ENCODE measurements around the gene QRSL1.
"Not testable (repeated sequence)": the region's sequence is repeated elsewhere in the genome, so short reads cannot be mapped to it uniquely, and the experiment has no call there.

The QRSL1 gene, protein sequence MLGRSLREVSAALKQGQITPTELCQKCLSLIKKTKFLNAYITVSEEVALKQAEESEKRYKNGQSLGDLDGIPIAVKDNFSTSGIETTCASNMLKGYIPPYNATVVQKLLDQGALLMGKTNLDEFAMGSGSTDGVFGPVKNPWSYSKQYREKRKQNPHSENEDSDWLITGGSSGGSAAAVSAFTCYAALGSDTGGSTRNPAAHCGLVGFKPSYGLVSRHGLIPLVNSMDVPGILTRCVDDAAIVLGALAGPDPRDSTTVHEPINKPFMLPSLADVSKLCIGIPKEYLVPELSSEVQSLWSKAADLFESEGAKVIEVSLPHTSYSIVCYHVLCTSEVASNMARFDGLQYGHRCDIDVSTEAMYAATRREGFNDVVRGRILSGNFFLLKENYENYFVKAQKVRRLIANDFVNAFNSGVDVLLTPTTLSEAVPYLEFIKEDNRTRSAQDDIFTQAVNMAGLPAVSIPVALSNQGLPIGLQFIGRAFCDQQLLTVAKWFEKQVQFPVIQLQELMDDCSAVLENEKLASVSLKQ

DNA sequence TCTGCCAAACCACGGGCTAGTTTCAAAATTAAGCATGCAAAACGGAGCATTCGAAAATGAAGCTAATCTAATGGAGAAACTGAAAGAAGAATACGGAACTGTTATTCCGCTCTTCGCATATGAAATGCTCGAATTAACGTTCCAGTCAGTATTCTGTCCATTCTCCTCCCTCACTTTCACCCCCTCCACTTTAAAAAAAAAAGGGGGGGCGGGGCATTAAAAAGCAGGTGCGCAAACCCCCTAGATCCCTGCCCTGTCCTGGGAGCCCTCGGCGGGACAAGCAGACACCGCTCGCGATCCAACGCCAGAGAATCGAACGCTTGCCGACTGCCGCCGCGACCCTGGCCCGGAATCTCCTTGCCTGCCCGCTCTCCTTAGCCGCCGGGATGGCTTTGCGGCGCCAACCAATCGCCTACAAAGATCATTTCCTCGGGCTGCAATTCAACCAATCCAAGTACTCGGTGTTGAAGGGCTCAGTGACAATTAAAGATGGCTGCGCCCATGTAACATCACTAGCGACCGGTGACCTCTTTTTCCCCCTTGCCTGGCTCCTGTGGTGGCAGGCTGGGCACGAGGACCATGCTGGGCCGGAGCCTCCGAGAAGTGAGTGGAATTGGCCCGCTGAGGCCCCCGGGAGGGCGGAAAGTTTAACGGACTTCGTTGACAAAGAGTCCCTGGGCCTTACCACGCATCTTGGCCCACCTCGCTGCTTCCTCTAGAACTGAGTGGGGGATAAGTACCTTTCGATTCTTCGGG lies at the start of gene QRSL1, which contains the start of gene RTN4IP1:
Gene QRSL1 (plus strand): TSS at position 476 of the 756 bp plus-strand sequence. CDS start 104 bp downstream, at position 580.
Gene RTN4IP1 (minus strand): TSS at position 396 of the 756 bp plus-strand sequence. CDS start 477 bp downstream, outside the sequence.
- DNase-seq (ENCODE audit: low spot score): peak; percentile 96

DNA sequence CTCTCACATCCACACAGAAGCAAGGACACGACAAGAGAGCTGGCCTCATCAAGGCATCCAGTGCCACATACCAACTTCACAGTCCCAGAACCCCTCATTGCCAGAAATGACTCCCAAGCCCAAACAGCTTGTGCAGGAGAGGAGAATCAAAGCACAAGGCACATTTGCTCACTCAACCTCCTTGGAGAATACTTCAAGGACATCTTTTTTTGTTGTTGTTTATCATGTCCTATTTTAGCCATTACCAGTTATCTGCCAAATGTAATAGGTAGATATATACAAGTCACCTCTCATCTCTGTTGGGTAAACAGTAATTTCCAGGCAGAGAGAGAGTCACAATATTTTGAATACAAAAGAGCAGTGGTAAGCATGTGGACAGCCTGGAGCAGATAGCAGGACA lies 47.9 kb upstream of the QRSL1 start:
- no peak for DNase-seq (ENCODE audit: low spot score)

DNA sequence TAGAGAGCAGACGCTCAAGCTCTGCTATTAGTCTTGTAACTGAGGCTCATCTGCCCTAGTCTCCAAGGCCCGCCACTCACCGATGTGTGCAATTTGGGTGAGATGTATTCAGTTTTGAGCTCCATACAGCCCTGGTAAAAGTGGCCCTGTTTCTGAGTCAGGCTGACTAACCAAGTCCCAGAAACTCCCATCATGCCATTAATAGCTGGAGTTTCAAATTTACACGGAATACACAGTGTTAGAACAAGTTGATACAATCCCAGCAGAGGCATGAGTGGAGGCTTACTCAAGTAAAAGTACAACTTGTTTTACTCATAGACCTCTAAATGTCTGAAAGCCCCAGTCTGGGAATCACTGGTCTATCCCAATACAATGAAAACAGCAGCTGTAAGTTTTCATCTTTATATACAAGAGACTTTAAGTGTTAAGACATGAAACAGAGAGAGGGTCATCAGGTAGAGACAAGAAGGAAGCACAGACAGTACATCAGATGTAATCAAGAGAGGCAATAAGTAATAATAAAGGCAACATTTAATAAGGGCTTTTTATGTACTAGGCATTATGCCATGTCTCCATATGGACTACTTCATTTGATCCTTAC lies 42.5 kb upstream of the QRSL1 start:
- no peak for DNase-seq (ENCODE audit: low spot score)

DNA sequence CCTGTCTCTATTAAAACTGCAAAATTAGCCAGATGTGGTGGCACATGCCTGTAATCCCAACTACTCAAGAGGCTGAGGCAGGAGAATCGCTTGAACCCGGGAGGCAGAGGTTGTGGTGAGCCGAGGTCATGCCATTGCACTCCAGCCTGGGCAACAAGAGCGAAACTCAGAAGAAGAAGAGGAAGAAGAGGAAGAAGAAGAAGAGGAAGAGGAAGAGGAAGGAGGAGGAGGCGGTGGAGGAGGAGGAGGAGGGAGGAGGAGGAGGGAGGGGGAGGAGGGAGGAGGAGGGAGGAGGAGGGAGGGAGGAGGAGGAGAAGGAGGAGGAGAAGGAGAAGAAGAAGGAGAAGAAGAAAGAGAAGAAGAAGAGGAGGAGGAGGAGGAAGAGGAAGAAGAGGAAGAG lies 40.4 kb upstream of the QRSL1 start:
- not testable (repeated sequence) for DNase-seq (ENCODE audit: low spot score)

DNA sequence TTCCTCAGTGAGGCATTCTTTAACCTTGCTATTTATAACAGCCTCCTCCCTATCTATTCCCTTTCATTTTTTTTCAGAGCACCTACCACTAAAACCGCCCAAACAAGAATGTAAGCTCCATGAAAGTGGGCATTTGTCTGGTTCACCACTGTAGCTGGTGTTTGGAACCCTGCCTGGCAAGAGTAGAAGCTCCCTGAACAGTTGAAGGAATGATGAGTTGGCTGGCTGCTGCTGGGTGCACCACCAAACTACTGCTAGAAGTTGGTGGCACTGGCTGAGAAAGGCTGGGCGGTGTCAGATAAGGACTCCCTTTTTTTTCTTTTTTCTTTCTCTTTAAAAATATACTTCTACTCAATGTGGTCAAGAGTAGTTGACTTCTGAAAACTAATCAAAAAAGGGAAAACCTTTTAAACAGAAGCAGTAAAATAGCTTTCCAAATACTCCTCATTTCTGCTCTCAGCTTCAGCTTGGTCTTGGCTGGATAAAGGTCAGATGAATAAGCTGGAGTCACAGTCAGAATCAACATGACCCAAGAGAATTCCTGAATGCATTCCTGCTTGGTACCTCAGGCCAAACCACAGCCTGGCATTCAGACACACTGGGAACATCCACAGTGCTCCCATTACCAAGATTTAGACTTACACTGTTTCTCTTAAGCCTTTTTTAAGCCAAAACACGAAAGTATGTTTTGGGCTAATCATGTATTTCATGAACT lies 38.1 kb upstream of the QRSL1 start:
- peak; percentile 86 for DNase-seq (ENCODE audit: low spot score)

DNA sequence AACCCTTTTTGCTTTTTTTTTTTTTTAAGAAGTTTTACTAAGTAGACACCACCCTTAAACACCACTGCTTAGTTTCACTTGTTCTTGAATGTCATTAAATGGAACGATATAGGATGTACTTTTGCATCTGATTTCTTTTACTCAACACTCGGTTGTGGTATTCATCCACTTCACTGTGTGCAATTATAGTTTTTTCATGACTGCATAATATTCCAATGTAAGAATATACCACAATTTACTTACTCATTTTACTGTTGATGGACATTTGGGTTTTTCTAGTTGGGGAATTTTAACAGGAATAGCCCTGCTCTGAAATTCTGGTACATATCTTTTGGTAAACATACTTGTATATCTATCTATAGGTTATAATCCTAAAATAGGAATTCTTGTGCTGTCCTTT lies 29.9 kb upstream of the QRSL1 start:
- no peak for DNase-seq (ENCODE audit: low spot score)

DNA sequence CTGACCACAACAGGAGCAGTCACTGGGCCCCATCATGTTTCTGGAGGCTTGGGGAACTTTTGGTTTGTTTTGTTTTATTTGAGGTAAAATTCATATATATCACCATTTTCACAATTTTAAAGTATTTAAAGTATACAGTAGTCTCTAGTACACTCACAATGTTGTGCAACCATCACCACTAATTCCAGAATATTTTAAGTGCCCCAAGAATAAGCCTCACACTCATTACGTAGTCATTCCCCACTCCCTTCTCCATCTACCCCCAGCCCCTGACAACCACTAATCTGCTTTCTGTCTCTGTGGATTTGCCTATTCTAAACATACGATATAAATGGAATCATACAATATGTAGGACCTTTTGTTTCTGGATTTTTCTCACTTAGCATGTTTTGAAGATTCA lies 29.0 kb upstream of the QRSL1 start:
- DNase-seq (ENCODE audit: low spot score): no peak

DNA sequence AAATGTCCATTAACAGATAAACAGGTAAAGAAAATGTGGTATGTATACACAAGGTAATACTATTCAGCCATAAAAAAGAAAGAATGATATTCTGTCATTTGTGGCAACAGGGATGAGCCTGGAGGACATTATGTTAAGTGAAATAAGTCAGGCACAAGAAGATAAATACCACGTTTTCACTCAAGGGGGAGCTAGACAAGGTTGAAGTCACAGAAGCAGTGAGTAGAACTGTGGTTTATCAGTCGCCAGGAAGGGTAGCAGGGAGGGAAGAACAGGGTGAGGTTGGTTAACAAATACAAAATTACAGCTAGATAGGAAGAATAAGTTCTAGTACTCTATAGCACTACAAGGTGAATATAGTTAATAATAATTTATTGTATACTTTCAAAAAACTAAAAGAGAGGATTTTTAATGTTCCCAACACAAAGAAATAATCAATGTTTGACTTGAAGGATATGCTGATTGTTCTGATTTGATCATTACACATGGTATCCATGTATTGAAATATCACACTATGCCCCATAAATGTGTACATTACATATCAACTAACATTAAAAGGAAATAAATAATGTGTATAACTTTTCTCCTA lies 21.2 kb upstream of the QRSL1 start:
- DNase-seq (ENCODE audit: low spot score): peak; percentile 30

DNA sequence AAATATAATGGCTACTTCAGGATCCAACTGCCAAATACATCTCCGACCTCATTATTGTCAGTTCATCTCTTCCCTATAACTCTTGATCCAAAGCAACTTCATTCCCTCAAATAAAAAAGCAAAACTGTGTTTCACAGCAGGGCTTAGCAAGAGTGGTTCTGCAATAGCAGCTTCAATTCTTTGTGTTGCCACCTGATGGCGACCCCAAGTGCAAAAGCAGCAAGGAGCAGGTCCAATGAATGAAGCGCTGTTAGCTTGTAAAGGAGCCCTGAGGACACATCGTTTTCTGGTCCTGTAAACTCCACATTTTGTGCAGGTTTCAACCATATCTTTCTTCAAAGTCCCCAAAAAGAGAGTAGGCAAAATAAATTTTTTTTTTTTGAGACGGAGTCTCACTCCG lies 19.7 kb upstream of the QRSL1 start:
- no peak for DNase-seq (ENCODE audit: low spot score)

DNA sequence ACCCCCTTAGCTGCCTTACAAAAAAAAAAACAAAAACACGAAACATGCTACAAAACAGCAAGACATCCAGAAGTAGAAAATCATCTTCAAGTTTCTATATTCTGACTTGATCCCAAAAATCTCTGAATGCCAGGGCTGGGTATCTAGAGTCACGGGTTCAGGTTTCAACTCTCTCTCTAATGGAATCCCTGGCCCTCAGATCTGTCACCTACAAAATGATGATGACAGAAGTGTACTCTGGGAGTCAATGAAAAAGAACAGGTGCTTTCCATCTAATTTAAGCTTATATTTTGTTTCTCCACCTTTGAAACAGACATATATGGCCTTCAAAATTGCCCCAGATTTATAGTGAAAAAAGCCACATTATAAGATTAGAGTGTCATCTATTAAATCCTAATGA lies 18.3 kb upstream of the QRSL1 start:
- DNase-seq (ENCODE audit: low spot score): no peak

DNA sequence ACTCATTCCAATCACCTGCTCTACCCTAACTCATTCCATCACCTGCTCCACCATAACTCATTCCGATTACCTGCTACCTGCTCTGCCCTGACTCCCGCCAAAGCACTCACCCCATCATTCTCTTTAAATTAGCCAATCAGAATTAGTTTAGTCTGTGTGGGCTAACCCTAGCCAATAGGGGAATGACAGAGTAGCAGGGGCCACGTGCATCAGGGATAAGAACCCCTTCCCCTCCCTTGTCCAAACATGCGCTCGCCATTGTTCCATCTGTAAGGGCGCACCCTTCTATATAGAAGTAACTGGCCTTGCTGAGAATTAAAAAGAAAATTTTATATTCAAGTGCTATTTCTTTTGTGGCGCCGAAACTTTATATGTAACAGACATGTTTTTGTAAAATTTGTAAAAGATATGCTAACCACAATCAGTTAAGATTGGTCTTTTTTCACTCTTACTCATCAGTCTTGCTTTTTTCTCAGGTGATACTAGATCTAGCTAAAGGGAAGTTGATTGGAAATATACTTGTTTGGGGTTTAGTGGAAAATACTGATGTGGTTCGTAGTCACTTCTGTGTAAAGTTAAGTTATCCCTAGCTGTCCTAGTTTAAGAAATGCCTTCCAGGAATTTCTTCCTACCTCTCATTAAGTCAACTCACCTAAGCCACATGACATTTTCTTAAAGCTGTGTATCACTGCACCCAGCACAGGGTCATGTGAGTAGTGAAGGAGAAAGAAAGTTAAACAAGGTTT lies 16.5 kb upstream of the QRSL1 start:
- no peak for DNase-seq (ENCODE audit: low spot score)

DNA sequence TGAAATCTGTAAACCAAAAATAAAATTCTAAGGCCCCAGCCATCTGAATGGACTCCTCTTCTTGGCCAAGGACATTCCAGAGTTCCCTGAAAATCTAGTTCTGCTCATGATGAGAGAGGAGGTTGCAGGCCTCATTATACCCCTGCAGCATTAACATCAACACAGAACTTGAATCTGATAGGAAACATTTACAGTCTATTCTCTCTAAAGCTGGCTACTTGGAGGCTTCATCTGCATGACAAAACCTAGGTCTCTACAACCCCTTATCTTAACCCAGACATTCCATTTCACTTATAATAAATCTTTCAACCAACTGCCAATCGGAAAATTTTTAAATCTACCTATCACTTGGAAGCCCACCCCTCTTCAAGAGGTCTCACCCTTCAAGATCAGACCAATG lies 15.8 kb upstream of the QRSL1 start:
- no peak for DNase-seq (ENCODE audit: low spot score)

DNA sequence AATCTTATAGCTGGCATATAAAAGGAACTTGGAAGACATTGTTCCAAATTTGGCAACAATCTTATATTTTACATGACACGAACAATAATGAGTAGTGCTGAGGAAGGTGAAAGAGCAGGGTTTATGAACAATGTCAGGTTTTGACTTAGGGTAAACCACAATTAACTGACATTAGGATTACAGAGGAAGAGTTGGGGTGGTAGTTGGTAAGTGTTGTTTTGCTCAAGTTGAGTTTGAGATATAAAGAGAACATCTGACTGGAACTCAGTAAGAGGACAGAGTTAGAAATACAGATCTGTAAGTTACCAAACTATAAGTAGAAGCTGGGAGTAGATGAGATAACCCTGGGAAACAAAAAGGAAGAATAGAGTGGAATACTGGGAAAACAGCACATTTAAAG lies 15.2 kb upstream of the QRSL1 start:
- DNase-seq (ENCODE audit: low spot score): no peak

DNA sequence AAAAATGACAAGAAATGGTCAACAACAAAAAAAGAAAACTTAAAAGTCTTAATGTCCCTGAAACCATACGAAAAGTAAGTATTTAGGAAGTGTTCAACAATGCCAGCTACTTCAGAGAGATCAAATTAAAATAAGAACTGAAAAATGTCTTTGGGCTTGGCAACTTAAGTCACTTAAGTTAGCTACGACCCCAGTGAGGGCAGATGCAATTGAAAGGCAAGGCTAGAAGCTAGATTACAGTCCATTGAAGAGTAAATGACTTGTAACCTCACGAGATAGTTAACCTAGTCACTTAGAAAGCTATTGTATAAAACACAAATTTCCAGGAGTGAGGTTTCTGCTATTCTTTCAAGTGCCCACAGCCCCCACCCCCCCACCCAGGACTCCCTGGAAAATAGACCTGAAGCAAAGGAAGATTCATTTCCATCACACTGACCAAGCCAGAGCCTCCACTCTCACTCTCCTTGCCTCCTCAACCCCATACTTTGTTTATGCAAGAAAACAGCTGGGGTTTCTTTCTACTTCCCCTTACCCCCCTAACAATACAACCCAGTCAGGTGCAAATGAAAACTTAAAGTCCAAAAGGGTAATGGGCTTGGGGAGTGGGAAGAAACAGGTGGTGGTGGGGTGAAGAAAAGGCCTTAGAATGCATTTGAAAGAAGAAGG lies 14.7 kb upstream of the QRSL1 start:
- no peak for DNase-seq (ENCODE audit: low spot score)

DNA sequence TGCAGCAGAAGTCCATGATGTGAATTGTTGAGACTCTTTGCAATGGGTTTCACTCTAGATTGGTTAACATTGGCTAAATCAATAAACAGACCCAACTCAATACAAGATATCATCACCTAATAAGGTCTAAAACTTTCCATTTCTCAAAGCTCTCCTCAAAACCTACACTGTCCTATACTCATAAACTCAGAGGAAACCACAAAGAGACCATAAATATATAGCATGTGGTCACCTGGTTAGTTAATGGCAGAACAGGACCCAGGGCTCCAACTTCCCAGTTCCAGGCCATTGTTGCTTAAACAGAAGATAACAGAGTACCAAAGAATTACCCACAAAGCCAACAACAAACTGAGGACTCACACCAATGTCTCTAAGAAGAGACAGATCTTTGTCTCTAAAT lies 12.1 kb upstream of the QRSL1 start:
- DNase-seq (ENCODE audit: low spot score): no peak

DNA sequence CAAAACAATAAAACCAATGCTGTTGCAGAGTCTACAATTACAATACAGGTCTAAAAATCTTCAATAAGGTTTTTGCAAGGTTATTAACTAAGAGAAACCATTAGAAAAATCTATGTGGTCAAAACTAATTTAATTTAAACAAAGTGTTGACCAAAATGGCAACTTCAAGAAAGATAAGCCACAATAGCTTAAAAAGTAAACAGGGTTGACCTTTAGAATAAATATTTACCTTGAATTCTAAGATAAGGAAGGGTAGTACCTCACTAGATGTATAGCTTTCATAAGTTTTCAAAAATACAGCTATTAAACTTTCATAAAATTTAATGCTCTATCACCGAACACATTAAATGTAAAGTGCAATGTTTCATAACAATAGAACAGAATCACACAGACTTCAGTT lies 11.5 kb upstream of the QRSL1 start:
- DNase-seq (ENCODE audit: low spot score): no peak

DNA sequence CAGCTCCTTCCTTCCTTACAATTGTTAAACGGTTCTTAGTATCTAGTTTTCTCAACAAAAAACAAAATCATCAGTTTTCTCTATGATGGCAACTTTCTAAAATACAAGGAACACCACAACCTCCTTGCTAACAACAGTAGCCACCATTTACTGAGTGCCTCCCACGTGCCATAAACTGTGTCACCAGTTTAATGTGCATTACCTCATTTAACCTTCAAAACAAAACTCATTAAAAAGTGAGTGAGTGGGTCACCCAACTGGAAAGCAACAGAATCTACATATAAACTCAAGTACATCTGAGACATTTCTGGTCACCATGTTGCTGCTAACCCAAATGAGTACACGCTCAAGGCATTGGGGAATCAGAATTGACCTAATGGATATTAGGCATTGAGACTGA lies 11.1 kb upstream of the QRSL1 start:
- no peak for DNase-seq (ENCODE audit: low spot score)

DNA sequence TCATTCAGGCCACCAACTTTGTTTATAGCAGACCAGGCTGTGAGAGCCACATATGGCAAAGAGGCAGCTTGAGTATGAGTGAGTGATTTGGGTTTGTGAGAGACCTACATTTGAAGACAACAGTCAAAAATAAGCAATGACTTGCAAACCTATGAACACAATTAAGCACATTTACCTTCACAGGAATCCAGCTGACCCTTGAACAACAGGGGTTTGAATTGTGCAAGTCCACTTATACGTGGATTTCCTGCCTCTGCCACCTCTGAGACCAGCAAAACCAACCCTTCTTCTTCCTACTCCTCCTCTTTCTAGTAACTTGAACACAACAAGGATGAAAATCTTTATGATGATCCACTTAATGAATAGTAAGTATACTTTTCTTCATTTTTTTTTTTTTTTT lies 10.2 kb upstream of the QRSL1 start:
- no peak for DNase-seq (ENCODE audit: low spot score)

DNA sequence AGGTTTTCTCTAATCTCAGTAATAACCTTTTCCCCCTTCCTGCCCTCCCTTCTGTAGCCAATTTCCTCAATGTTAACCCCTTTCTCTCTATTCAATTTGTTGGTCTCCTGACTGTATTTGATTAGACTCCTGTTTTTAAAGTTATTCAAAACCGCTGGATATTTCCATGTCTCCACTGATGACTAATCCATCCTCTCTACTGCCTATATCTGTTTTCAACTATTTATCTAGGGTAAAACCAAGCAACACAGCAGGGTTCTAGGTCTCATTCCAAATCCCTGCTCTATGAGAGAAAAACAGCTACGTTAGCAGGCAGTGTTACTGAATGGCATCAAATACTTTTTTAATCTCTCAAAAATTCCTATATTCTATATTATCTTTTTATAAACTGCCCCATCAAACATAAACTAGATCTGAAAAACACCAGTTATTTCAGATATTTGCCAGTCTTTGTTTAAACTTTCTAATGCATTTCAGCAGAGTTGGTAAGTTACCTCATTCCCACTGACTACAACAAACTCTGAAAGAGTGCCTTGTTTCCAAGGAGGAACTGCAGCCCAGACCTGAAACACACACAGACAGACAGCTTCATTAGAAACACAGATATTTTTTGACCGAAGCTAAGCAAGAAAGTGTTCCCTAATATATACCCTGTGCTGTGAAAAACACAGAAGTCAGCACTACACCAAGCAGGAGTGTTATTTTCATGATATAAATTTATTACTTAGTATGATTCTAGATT lies 8.3 kb upstream of the QRSL1 start:
- no peak for DNase-seq (ENCODE audit: low spot score)

DNA sequence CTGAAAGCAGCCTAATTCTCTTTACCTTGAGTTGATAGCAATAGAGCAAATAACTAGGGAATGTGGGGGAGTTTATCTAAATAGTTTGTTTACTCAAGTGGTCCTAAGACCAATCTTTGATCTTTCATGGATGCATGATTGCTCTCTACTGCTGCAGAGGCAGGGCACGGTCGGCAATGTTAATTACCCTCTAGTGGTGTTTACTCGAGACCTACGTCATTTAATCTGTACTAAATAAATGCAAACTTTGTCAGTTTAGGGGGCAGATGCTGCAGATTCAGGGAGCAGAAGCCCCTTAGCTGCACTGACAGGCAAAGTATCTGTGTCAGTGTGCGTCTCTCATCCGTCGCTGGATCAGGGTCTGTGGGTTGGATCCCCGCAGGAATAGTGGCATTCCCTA lies 7.0 kb upstream of the QRSL1 start:
- no peak for DNase-seq (ENCODE audit: low spot score)

Measured in AG08396 (cell line).